GM23338 (cell line): Measurements from ENCODE around the gene RAPGEF5.

Experiments used
- EZH2 ChIP-seq: fragments of 200-600 bp; sonication (generic); IDR thresholded peaks from one replicate; pipeline ENCODE4 v1.8.0; 2017; ENCODE audit warnings: antibody characterized with exemption, mild to moderate bottlenecking, low read depth; ENCODE audit not compliant: unreplicated experiment
- EZH2phosphoT487 ChIP-seq: fragments of 200-600 bp; sonication (generic); IDR thresholded peaks from one replicate; pipeline ENCODE4 v1.8.1; 2018; ENCODE audit warnings: antibody characterized with exemption; ENCODE audit not compliant: unreplicated experiment
- JUNB ChIP-seq: IDR thresholded peaks from one replicate; pipeline ENCODE4 v1.6.1; 2016; ENCODE audit warnings: antibody characterized with exemption; ENCODE audit not compliant: unreplicated experiment
- POLR2AphosphoS5 ChIP-seq: IDR thresholded peaks from 2 replicates; pipeline ENCODE4 v1.6.1; 2016; ENCODE audit warnings: antibody characterized with exemption, low read depth
- ZNF331 ChIP-seq: fragments of 250-450 bp; sonication (Bioruptor Pico); IDR thresholded peaks from 2 replicates; pipeline ENCODE4 v1.5.0; 2020; ENCODE audit warnings: low read depth, mild to moderate bottlenecking, moderate library complexity
- TF ChIP-seq, protein P1 (sequence below), 2 experiments: fragments of 200-600 bp in 1 of 2; sonication (generic) in 1 of 2; conservative IDR thresholded peaks; 2 replicates each; pipeline versions ENCODE4 v1.5.1 to v1.6.1; 2016 to 2017; ENCODE audit warnings: antibody characterized with exemption in 2 of 2, low read depth in 2 of 2, mild to moderate bottlenecking in 2 of 2, moderate library complexity in 1 of 2
- TF ChIP-seq, protein P2 (sequence below): IDR thresholded peaks from one replicate; pipeline ENCODE4 v1.6.1; 2018; ENCODE audit warnings: antibody characterized with exemption; ENCODE audit not compliant: unreplicated experiment

DNA sequence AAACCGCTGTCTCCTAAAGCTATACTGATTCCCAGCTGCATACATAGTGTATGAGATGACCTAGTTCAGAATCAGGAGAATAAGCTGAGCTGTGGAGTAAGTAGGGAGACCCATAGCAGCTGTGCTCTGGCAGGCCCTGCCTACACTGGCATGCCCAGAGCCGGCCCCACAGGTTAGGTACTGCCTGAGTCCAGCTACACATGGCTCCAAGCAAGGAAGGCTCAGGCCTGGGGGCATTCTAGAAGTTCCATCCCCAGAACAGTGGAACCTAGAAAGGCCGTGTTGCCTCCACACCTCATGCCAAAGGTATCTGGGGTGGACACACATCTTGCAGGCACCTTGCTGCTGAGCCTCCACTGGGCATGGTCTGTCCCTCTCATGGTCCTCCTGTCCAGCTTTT lies 215.6 kb downstream of the RAPGEF5 start:
- TF ChIP-seq, protein P1, sequence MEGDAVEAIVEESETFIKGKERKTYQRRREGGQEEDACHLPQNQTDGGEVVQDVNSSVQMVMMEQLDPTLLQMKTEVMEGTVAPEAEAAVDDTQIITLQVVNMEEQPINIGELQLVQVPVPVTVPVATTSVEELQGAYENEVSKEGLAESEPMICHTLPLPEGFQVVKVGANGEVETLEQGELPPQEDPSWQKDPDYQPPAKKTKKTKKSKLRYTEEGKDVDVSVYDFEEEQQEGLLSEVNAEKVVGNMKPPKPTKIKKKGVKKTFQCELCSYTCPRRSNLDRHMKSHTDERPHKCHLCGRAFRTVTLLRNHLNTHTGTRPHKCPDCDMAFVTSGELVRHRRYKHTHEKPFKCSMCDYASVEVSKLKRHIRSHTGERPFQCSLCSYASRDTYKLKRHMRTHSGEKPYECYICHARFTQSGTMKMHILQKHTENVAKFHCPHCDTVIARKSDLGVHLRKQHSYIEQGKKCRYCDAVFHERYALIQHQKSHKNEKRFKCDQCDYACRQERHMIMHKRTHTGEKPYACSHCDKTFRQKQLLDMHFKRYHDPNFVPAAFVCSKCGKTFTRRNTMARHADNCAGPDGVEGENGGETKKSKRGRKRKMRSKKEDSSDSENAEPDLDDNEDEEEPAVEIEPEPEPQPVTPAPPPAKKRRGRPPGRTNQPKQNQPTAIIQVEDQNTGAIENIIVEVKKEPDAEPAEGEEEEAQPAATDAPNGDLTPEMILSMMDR (conservative IDR thresholded peaks at IDR 0.05; ENCODE audit: low read depth in 2 of 2) = no peak
- TF ChIP-seq JUNB = no peak
- TF ChIP-seq POLR2AphosphoS5 = no peak
- TF ChIP-seq, protein P2, sequence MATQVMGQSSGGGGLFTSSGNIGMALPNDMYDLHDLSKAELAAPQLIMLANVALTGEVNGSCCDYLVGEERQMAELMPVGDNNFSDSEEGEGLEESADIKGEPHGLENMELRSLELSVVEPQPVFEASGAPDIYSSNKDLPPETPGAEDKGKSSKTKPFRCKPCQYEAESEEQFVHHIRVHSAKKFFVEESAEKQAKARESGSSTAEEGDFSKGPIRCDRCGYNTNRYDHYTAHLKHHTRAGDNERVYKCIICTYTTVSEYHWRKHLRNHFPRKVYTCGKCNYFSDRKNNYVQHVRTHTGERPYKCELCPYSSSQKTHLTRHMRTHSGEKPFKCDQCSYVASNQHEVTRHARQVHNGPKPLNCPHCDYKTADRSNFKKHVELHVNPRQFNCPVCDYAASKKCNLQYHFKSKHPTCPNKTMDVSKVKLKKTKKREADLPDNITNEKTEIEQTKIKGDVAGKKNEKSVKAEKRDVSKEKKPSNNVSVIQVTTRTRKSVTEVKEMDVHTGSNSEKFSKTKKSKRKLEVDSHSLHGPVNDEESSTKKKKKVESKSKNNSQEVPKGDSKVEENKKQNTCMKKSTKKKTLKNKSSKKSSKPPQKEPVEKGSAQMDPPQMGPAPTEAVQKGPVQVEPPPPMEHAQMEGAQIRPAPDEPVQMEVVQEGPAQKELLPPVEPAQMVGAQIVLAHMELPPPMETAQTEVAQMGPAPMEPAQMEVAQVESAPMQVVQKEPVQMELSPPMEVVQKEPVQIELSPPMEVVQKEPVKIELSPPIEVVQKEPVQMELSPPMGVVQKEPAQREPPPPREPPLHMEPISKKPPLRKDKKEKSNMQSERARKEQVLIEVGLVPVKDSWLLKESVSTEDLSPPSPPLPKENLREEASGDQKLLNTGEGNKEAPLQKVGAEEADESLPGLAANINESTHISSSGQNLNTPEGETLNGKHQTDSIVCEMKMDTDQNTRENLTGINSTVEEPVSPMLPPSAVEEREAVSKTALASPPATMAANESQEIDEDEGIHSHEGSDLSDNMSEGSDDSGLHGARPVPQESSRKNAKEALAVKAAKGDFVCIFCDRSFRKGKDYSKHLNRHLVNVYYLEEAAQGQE = no peak
- no peak for TF ChIP-seq EZH2phosphoT487
- no peak for TF ChIP-seq EZH2
- no peak for TF ChIP-seq ZNF331 (CRISPR knock-in tag)
